Nephron progenitor cell (in vitro differentiated cells): ENCODE data around the gene LRP8.

ENCODE experiments used
- DNase-seq: peaks from one replicate; pipeline ENCODE4 v3.0.0; 2021
- H3K27ac Mint-ChIP-seq: 2 replicates; pipeline ENCODE4 v1.8.0; 2021; ENCODE audit warnings: mild to moderate bottlenecking, moderate library complexity, mixed read lengths
- H3K27me3 Mint-ChIP-seq: 2 replicates; pipeline ENCODE4 v1.8.0; 2021; ENCODE audit warnings: mild to moderate bottlenecking, low read depth, mixed read lengths; ENCODE audit not compliant: poor library complexity
- H3K36me3 Mint-ChIP-seq: 2 replicates; pipeline ENCODE4 v1.8.0; 2021; ENCODE audit warnings: low read depth, mixed read lengths
- H3K4me1 Mint-ChIP-seq: 2 replicates; pipeline ENCODE4 v1.8.0; 2021; ENCODE audit warnings: mixed read lengths
- H3K4me3 Mint-ChIP-seq: 2 replicates; pipeline ENCODE4 v1.8.0; 2021; ENCODE audit warnings: mild to moderate bottlenecking, moderate library complexity, mixed read lengths
- H3K9me3 Mint-ChIP-seq: 2 replicates; pipeline ENCODE4 v1.8.0; 2021; ENCODE audit warnings: mild to moderate bottlenecking, moderate library complexity, mixed read lengths
- TF ChIP-seq, protein P1 (sequence below): fragments of 200-600 bp; sonication (generic); IDR thresholded peaks from 2 replicates; pipeline ENCODE4 v1.5.0; 2021; ENCODE audit warnings: antibody characterized with exemption

LRP8 gene

DNA sequence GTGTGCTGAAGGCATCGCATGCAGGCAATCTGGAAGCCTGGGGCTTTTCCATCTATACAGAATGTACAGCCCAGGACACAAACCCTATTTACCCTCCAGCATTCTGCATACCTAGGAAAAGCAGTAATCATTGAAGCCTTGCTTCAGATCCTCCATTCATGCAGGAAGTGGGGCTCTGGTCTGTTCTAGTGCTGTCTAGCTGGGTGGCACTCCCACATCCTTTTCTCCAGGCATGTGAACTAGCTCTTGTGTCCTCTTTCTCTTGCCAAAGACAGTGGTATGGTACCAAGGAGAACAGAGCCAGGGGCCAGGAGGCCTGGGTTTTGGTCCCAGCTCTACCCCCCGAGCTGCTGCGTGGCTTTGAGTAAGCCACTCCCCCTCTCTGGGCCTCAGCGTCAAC lies 21.7 kb downstream of the LRP8 start:
- Mint-ChIP-seq H3K4me3 (no peak overlapping the region), H3K27ac (peak overlapping the region; percentile 59), H3K27me3 (no peaks in the 10 kb centered on the region), H3K36me3 (no peaks in the 10 kb centered on the region), H3K9me3 (no peaks in the 10 kb centered on the region), H3K4me1 (peaks cover 78% of the 10 kb centered on the region)
- DNase-seq = no peak
- TF ChIP-seq, protein P1, sequence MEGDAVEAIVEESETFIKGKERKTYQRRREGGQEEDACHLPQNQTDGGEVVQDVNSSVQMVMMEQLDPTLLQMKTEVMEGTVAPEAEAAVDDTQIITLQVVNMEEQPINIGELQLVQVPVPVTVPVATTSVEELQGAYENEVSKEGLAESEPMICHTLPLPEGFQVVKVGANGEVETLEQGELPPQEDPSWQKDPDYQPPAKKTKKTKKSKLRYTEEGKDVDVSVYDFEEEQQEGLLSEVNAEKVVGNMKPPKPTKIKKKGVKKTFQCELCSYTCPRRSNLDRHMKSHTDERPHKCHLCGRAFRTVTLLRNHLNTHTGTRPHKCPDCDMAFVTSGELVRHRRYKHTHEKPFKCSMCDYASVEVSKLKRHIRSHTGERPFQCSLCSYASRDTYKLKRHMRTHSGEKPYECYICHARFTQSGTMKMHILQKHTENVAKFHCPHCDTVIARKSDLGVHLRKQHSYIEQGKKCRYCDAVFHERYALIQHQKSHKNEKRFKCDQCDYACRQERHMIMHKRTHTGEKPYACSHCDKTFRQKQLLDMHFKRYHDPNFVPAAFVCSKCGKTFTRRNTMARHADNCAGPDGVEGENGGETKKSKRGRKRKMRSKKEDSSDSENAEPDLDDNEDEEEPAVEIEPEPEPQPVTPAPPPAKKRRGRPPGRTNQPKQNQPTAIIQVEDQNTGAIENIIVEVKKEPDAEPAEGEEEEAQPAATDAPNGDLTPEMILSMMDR = no peak

DNA sequence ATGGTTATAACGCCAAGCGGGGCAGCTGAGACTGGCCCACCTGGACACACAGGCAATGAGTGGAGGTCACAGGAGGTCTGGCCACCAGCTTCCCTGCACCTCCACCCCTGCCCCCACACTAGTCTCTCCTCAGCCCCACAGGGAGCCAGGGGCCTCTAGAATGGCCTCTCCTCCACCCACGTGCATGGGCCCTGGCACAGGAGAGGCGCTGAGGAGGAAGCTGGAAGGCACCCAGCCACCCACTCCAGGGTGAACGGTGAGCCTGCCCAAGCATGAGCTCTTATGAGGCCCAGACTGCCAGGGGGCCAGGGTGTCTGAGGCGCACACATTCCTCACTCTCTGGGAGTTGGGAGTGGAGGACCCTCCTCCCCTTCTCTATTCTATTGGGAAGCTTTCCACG lies 22.2 kb downstream of the LRP8 start:
- TF ChIP-seq, protein P1 = no peak
- Mint-ChIP-seq H3K4me3 (no peak overlapping the region), H3K27me3 (no peaks in the 10 kb centered on the region), H3K9me3 (no peaks in the 10 kb centered on the region), H3K36me3 (no peaks in the 10 kb centered on the region), H3K27ac (no peak overlapping the region), H3K4me1 (peaks cover 76% of the 10 kb centered on the region)
- no peak for DNase-seq

DNA sequence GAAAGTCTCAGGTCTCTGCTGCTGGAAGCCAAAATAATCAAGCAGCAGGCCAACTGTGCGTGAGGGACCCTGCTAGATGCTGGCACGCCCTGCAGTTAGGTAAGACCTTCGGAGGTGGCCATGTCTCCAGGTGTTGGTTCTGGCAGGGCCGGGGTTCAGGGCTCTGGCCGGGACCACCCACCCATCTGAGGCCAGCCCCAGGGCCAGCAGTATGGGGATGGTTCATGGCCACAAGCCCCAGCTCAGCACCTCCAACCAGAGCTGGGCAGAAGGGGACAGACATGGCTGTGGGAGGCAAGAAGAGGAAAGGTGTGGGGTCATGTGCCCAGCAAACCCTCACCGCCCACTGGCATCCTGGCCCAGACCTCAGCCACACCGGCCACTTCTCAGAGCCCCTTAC lies 23.3 kb downstream of the LRP8 start:
- no peak for DNase-seq
- no peak overlapping the region for H3K4me3 Mint-ChIP-seq
- peaks cover 73% of the 10 kb centered on the region for H3K4me1 Mint-ChIP-seq
- no peaks in the 10 kb centered on the region for H3K36me3 Mint-ChIP-seq
- H3K9me3 Mint-ChIP-seq = no peaks in the 10 kb centered on the region
- TF ChIP-seq, protein P1 = no peak
- peaks cover 3% of the 10 kb centered on the region for H3K27me3 Mint-ChIP-seq
- no peak overlapping the region for H3K27ac Mint-ChIP-seq

DNA sequence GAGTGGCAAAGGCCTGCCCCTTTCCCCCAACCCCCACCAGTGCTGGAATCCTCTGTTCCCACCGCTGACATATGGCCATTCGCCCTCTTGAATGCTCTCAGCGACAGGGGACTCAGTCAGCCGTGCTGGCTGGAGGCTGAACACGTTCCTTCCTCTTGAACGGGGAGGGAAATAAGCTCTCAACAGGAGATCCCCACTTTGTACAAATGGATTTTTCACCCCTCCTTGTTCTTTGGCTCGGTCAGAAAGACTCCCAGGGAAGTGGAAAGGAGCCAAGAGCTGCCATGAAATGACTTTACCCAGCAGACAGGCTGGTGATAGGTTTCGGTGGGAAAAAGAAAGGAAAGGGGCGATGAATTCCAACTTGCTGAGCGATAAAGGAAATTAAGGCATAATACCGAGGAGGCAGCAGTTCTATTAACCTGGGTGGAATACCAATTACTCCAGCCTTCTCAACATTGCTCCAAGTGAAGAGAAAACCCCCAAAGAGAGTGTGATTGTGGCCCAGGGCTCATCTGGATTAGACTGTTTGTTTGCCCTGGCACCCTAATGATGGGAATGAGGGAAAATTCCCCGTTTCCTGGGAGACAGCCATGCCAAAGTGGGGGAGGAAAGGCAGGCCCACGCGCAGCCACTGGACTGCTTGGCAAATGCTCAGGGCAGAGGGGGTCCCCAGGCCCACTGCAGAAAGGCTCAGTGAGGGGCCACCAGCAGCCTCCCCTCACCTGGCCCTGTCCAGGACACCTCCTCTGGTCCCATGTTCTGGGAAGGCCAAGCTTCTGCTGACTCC lies 23.9 kb downstream of the LRP8 start:
- Mint-ChIP-seq H3K27ac (peak overlapping the region; percentile 57), H3K27me3 (peaks cover 3% of the 10 kb centered on the region), H3K9me3 (no peaks in the 10 kb centered on the region), H3K4me1 (peaks cover 73% of the 10 kb centered on the region), H3K36me3 (no peaks in the 10 kb centered on the region), H3K4me3 (no peak overlapping the region)
- TF ChIP-seq, protein P1 = no peak
- DNase-seq = no peak

DNA sequence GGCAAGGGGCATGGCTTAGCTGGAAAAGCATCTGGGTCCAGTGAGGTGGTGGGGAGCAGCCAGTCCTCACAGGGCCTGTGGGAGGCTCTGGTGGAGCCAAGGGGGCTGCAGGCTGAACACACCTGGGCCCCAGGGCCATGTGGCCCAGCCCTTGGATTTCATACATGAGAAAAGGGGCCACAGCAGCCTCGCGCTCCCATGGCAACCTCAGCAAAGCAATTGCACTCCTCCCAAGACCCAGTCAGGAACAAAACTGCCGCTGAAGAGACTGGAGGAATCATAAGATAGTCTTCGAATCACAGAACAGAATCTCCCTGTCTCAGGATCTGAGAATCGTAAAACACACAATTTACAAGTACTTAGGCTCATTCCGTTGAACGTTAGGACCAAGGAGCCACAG lies 24.6 kb downstream of the LRP8 start:
- no peak for DNase-seq
- peak overlapping the region; percentile 57 for H3K27ac Mint-ChIP-seq
- no peaks in the 10 kb centered on the region for H3K36me3 Mint-ChIP-seq
- TF ChIP-seq, protein P1 = no peak
- peaks cover 3% of the 10 kb centered on the region for H3K27me3 Mint-ChIP-seq
- H3K4me1 Mint-ChIP-seq = peaks cover 73% of the 10 kb centered on the region
- no peak overlapping the region for H3K4me3 Mint-ChIP-seq
- no peaks in the 10 kb centered on the region for H3K9me3 Mint-ChIP-seq

DNA sequence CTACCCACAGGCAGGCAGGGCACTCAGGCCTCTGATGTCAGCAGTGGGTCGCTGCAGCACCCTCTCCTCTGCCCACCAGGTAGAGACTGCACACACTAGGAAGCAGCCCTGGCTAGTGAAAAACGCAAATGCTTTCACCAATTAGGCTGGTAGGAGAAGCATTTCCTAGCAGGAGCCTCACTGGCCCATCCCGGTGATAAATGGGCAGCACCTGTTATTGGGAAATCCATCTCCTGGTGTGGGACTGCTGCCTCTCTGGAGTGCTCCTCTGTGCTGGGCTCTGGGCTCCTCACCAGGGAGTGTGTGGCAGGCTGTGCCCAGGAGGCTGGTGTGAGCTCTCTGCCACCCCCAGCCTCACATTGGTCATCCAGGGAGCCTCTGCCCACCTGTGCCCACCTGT lies 28.6 kb downstream of the LRP8 start:
- no peak for DNase-seq
- TF ChIP-seq, protein P1 = no peak
- Mint-ChIP-seq H3K27me3 (peaks cover 3% of the 10 kb centered on the region), H3K27ac (no peak overlapping the region), H3K4me1 (peaks cover 76% of the 10 kb centered on the region), H3K9me3 (no peaks in the 10 kb centered on the region), H3K36me3 (no peaks in the 10 kb centered on the region), H3K4me3 (no peak overlapping the region)
